ENCODE data around the gene PEX11A. TPM values are rescaled to one million over a fixed set of nuclear protein-coding genes. Genes with fewer than 3 reads are reported as not detected.

Gene PEX11A
- total and polyA plus RNA-seq, 2 donors (not counting 1 experiment from before 2014, with no cell fraction given) = 0.78 to 2.4 TPM

DNA sequence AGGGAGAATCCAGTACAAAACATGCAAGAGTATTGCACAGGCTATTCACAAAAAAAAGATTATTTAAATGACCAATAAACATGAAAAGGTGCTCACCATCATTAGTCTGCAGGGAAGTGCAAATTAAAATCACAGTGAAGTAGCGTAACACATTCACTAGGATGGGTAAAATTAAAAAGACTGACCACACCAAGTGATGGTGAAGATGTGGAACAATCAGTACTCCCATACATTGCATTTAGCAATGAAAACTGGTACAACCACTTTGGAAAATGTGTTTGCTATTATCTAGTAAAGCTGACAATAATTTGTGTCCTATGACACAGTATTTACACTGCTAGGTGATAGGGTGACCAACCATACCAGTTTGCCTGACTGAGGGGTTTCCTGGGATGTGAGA is 34.1 kb upstream of the PEX11A start:
- POLR2A ChIA-PET = no interaction called here
- H3K4me3 Mint-ChIP-seq = no peak overlapping the region
- peaks cover 0 to 10% (median 6%) of the 10 kb centered on the region in 3 donors for H3K9me3 ChIP-seq (ENCODE audit: control extremely low read depth in 1 of 3, control insufficient read depth in 2 of 3, insufficient read depth in 1 of 3, low read length in 2 of 3)
- DNase-seq = no peak
- H3K9me3 Mint-ChIP-seq (ENCODE audit: insufficient read depth) = peaks cover 5% of the 10 kb centered on the region
- peaks cover 32% of the 10 kb centered on the region for H3K27me3 Mint-ChIP-seq
- intact Hi-C loops (cut with micrococcal nuclease) = no loop called here
- H3K27me3 ChIP-seq (replicated peaks in 1 of 4; ENCODE audit: control extremely low read depth in 1 of 4, control insufficient read depth in 3 of 4, insufficient read depth in 4 of 4, low read length in 3 of 4) = peaks cover 0 to 5% (median 2%) of the 10 kb centered on the region in 4 experiments
- no peak overlapping the region for H3K4me2 ChIP-seq (replicated peaks; ENCODE audit: low read depth, low read length, poor library complexity, severe bottlenecking)
- TF ChIP-seq EZH2 (IDR thresholded peaks at IDR 0.05; ENCODE audit: borderline replicate concordance, insufficient read depth, low read depth, low read length, poor library complexity, severe bottlenecking) (no peak), CTCF (IDR thresholded peaks at IDR 0.05) (no peak)
- no peaks in the 10 kb centered on the region for H3K79me2 ChIP-seq (ENCODE audit: control insufficient read depth, insufficient read depth, low read length)
- no peak overlapping the region for H3K9ac ChIP-seq (ENCODE audit: low read length)
- H4K20me1 ChIP-seq (ENCODE audit: control insufficient read depth, insufficient read depth, low read length, poor library complexity, severe bottlenecking) = no peaks in the 10 kb centered on the region
- H3K4me3 ChIP-seq (ENCODE audit: control extremely low read depth in 1 of 5, extremely low read depth in 1 of 5, insufficient read depth in 1 of 5, low read depth in 2 of 5, low read length in 4 of 5) = no peak overlapping the region
- no peak overlapping the region for H3K27ac ChIP-seq (ENCODE audit: low read length in 2 of 2)
- H3K4me1 ChIP-seq (ENCODE audit: control insufficient read depth in 2 of 2, insufficient read depth in 2 of 2, low read length in 2 of 2) = no peaks in the 10 kb centered on the region
- ATAC-seq (ENCODE audit: low read depth) = no peak
- CTCF ChIA-PET = interaction anchor here (1.3 kb wide), 1 partner anchor 16 kb away, joined by 4 read pairs; no protein-coding TSS in a partner anchor
- no peaks in the 10 kb centered on the region for H3K4me1 Mint-ChIP-seq
- no peaks in the 10 kb centered on the region for H3K36me3 ChIP-seq (replicated peaks in 1 of 2; ENCODE audit: control extremely low read depth in 1 of 2, control insufficient read depth in 1 of 2, extremely low read depth in 1 of 2, insufficient read depth in 2 of 2, low read length in 1 of 2)
- no CpG with 5 or more reads among the region's 1 CpG for WGBS (ENCODE audit: insufficient coverage)
- no peak overlapping the region for H2AFZ ChIP-seq (ENCODE audit: insufficient read depth, low read depth, low read length, poor library complexity, severe bottlenecking)
- no peak overlapping the region for H3K27ac Mint-ChIP-seq

GRCh38 chr15:89723031-89723430 is 32.5 kb upstream of the PEX11A start:
- DNase-seq (no peak), ATAC-seq (ENCODE audit: low read depth) (no peak)
- Histone ChIP-seq H4K20me1 (ENCODE audit: control insufficient read depth, insufficient read depth, low read length, poor library complexity, severe bottlenecking) (no peaks in the 10 kb centered on the region), H3K27me3 (replicated peaks in 1 of 4; ENCODE audit: control extremely low read depth in 1 of 4, control insufficient read depth in 3 of 4, insufficient read depth in 4 of 4, low read length in 3 of 4) (peaks cover 0 to 5% (median 2%) of the 10 kb centered on the region in 4 experiments), H2AFZ (ENCODE audit: insufficient read depth, low read depth, low read length, poor library complexity, severe bottlenecking) (no peak overlapping the region), H3K9ac (ENCODE audit: low read length) (no peak overlapping the region), H3K4me1 (ENCODE audit: control insufficient read depth in 2 of 2, insufficient read depth in 2 of 2, low read length in 2 of 2) (no peaks in the 10 kb centered on the region), H3K36me3 (replicated peaks in 1 of 2; ENCODE audit: control extremely low read depth in 1 of 2, control insufficient read depth in 1 of 2, extremely low read depth in 1 of 2, insufficient read depth in 2 of 2, low read length in 1 of 2) (no peaks in the 10 kb centered on the region), H3K4me2 (replicated peaks; ENCODE audit: low read depth, low read length, poor library complexity, severe bottlenecking) (no peak overlapping the region), H3K79me2 (ENCODE audit: control insufficient read depth, insufficient read depth, low read length) (no peaks in the 10 kb centered on the region), H3K4me3 (ENCODE audit: control extremely low read depth in 1 of 5, extremely low read depth in 1 of 5, insufficient read depth in 1 of 5, low read depth in 2 of 5, low read length in 4 of 5) (no peak overlapping the region), H3K27ac (ENCODE audit: low read length in 2 of 2) (no peak overlapping the region), H3K9me3 (ENCODE audit: control extremely low read depth in 1 of 3, control insufficient read depth in 2 of 3, insufficient read depth in 1 of 3, low read length in 2 of 3) (peaks cover 0 to 10% (median 6%) of the 10 kb centered on the region in 3 donors)
- Mint-ChIP-seq H3K9me3 (ENCODE audit: insufficient read depth) (peaks cover 5% of the 10 kb centered on the region), H3K4me3 (no peak overlapping the region), H3K4me1 (no peaks in the 10 kb centered on the region), H3K27me3 (peaks cover 32% of the 10 kb centered on the region), H3K27ac (no peak overlapping the region)
- no peak for TF ChIP-seq EZH2 (IDR thresholded peaks at IDR 0.05; ENCODE audit: borderline replicate concordance, insufficient read depth, low read depth, low read length, poor library complexity, severe bottlenecking)
- TF ChIP-seq CTCF (IDR thresholded peaks at IDR 0.05) = no peak
- ChIA-PET CTCF (interaction anchor here (1.3 kb wide), 1 partner anchor 17 kb away, joined by 4 read pairs; no protein-coding TSS in a partner anchor), POLR2A (no interaction called here)
- intact Hi-C loops (cut with micrococcal nuclease) = no loop called here
- WGBS (ENCODE audit: insufficient coverage) = no CpG with 5 or more reads among the region's 3 CpGs
